ENCODE results near the gene DPYSL4.

Gene DPYSL4

DNA sequence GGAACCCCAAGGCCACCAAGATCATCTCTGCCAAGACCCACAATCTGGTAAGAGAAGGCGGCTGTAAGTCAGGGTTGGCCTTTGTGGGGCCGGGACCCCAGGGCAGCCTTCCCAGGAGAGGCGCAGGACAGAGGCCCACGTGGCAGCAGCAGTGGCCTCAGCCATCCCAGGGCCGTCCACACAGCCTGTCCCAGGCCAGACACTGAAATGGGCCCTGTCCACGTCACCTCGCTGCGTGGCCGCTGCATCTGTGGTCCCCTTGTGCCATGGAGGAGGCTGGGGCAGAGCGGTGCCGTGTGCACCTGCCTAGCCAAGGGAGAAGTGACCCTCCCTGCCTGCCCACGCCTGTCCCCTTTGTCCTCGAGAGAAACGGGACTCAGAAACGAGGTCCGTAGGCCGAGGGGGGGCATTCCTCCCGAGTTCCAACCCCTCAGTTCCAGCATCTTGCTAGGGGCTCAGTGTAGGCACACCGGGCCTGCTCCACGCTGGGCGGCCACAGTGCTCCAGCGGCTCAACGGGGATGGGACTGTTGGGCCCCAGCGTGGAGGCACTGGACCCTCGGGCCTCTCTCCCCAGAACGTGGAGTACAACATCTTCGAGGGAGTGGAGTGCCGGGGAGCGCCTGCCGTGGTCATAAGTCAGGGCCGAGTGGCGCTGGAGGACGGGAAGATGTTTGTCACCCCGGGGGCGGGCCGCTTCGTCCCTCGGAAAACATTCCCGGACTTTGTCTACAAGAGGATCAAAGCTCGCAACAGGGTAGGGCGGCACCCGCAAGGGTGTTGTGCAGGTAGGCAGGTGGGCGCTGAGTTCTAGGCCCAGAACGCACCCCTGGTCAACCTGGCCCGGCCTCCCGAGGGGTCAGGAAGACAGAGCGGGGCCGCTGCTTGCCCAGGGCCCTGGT lies 15.6 kb downstream of the DPYSL4 start:
- DNase-seq: no peak
- H3K27me3 ChIP-seq (replicated peaks): no peaks in the 10 kb centered on the region
- TF ChIP-seq, protein P1, sequence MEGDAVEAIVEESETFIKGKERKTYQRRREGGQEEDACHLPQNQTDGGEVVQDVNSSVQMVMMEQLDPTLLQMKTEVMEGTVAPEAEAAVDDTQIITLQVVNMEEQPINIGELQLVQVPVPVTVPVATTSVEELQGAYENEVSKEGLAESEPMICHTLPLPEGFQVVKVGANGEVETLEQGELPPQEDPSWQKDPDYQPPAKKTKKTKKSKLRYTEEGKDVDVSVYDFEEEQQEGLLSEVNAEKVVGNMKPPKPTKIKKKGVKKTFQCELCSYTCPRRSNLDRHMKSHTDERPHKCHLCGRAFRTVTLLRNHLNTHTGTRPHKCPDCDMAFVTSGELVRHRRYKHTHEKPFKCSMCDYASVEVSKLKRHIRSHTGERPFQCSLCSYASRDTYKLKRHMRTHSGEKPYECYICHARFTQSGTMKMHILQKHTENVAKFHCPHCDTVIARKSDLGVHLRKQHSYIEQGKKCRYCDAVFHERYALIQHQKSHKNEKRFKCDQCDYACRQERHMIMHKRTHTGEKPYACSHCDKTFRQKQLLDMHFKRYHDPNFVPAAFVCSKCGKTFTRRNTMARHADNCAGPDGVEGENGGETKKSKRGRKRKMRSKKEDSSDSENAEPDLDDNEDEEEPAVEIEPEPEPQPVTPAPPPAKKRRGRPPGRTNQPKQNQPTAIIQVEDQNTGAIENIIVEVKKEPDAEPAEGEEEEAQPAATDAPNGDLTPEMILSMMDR (IDR thresholded peaks at IDR 0.05; ENCODE audit: low read depth, low read length, missing control alignments): no peak
- H3K27ac ChIP-seq: no peak overlapping the region
- no peaks in the 10 kb centered on the region for H3K36me3 ChIP-seq (replicated peaks)
- in situ Hi-C loops (cut with HindIII; ENCODE audit: low pct_ligation_motif_present, low sequenced_read_pairs): no loop called here
- no peak overlapping the region for H3K4me3 ChIP-seq (ENCODE audit: low read depth, low read length)

DNA sequence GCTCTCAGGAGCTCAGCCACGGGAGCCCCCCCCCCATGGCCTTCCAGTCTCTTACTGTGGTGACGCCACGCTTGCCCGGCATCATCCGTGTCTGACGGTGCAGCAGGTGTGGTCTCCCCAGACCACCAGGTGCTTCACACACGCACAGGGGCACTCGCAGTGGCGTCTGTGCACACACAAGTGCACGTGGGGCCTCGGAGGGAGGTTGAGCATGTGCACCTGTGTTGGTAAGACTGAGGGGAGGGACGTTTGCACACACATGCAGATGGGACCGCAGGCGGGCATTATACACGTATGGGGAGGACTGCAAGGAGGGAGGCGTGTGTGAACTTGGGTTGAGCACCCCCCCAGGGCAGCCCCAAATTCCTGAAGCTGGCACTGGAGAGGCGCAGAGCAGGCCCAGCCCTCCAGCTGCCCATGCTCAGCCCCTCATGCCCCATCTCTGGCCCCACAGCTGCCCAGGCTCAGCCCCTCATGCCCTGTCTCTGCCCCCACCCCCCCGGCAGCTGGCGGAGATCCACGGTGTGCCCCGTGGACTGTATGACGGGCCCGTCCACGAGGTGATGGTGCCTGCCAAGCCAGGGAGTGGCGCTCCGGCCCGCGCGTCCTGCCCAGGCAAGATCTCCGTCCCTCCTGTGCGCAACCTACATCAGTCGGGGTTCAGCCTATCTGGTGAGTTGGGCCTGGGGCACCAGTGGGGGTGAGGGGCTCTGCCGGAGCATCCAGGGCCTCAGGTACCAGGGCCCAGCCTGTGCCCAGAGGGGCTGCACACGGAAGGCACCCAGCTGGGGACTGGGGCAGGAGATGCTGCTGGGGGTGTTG lies 16.7 kb downstream of the DPYSL4 start:
- H3K27me3 ChIP-seq (replicated peaks): no peaks in the 10 kb centered on the region
- H3K27ac ChIP-seq: no peak overlapping the region
- in situ Hi-C loops (cut with HindIII; ENCODE audit: low pct_ligation_motif_present, low sequenced_read_pairs): no loop called here
- H3K36me3 ChIP-seq (replicated peaks): no peaks in the 10 kb centered on the region
- no peak overlapping the region for H3K4me3 ChIP-seq (ENCODE audit: low read depth, low read length)
- TF ChIP-seq, protein P1 (IDR thresholded peaks at IDR 0.05; ENCODE audit: low read depth, low read length, missing control alignments): no peak
- no peak for DNase-seq

DNA sequence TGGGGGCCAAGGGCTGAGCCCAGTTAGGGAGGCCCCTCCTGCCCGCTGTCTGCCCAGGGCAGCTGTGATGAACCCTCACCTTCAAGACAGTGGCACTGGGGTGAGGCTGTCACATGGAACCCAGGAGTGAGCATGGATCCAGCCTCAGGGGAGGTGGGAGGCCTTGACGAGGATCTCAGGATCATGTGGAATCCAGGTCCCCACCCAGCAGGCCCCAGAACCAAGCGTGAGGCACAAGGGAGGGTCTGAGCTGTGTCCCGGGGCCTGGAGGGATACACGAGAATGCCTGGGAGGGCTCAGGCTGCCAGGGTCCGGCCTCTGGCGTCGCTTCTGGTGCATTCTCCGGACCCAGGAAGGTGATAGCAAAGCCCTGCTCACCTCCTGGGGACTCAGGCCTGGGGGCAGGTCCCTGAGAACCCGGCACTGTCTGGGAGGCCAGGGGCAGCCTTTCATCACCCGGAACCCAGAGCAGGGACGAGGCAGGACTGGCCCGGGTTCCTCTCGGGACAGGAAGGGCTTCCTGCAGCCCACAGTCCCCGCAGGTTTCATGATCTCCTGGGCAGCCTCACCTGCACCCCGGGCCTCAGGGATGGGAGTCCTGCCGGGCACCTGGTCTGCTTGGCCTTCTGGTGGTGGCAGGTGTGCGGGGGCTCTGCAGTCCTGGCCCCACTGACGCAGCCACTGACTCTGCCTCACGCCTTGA lies 17.5 kb downstream of the DPYSL4 start:
- no peak for DNase-seq
- Histone ChIP-seq H3K27ac (no peak overlapping the region), H3K36me3 (replicated peaks) (no peaks in the 10 kb centered on the region), H3K27me3 (replicated peaks) (no peaks in the 10 kb centered on the region), H3K4me3 (ENCODE audit: low read depth, low read length) (no peak overlapping the region)
- TF ChIP-seq, protein P1 (IDR thresholded peaks at IDR 0.05; ENCODE audit: low read depth, low read length, missing control alignments): no peak
- in situ Hi-C loops (cut with HindIII; ENCODE audit: low pct_ligation_motif_present, low sequenced_read_pairs): no loop called here

DNA sequence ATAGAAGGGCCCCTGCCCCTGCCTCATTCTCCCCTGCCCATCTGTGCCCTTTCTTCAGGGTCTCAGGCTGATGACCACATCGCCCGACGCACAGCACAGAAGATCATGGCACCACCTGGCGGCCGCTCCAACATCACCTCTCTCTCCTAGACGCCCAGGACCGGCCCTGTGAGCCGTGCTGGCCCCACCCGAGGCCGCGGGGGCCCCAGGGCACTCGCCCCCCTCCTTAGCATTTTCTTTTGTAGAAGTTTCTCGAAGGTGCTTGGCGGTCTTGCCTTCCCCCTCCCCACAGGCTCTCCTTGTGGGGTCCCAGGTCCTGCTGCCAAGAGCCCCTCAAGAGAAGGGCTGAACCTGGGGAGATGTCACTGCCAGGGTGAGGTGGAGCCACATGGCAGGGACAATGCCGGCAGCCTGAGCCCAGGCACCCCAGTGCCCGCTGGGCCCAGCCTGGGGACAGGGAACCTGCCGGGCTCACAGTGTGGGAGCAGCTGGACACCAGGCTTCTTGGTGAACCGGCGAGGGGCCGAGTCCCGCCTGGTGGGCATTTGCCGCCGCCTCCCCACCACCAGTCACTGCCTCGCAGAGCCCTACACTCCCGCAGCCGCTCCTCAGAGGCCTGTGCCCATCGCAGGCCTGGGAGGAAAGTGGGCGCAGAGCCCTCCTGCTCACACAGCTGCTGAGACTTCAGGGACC lies 18.2 kb downstream of the DPYSL4 start:
- H3K36me3 ChIP-seq (replicated peaks): no peaks in the 10 kb centered on the region
- in situ Hi-C loops (cut with HindIII; ENCODE audit: low pct_ligation_motif_present, low sequenced_read_pairs): no loop called here
- H3K27ac ChIP-seq: no peak overlapping the region
- TF ChIP-seq, protein P1 (IDR thresholded peaks at IDR 0.05; ENCODE audit: low read depth, low read length, missing control alignments): no peak
- no peak overlapping the region for H3K4me3 ChIP-seq (ENCODE audit: low read depth, low read length)
- DNase-seq: no peak
- H3K27me3 ChIP-seq (replicated peaks): no peaks in the 10 kb centered on the region

DNA sequence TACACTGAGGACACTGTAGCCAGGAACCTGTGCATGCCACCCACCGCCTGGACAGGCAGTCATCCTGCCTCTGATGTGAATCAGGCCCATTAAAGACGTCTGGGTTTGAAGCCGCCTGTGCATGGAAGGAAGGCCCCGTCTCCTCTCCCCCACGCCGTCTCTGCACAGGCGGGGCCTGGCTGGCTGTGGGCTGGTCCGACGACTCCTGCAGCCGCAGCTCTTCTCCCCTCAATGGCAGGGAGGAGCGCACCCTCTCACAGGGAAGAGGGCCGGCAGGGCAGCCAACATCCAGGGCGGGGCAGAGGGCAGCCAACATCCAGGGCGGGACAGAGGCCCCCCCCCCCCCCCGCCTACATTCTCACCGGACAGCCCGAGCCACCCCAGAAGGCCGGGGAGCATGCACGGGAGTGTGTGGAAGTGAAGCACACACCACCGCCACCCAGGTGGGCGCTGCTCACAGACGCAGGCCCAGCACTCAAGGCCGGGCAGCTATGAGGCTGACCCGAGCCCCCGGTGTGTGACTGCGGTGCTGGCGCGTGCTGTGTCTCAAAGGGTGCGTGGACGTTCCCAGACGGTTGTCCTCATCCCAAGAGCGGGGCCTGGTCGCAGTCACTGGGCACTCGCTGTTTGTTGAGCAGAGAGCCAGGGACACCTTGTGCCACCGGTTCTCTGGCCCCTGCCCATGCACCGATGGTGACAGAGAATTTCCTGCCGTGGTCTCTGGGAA lies 19.1 kb downstream of the DPYSL4 start:
- H3K36me3 ChIP-seq (replicated peaks): no peaks in the 10 kb centered on the region
- no peaks in the 10 kb centered on the region for H3K27me3 ChIP-seq (replicated peaks)
- in situ Hi-C loops (cut with HindIII; ENCODE audit: low pct_ligation_motif_present, low sequenced_read_pairs): no loop called here
- TF ChIP-seq, protein P1 (IDR thresholded peaks at IDR 0.05; ENCODE audit: low read depth, low read length, missing control alignments): no peak
- no peak for DNase-seq
- H3K27ac ChIP-seq: no peak overlapping the region
- no peak overlapping the region for H3K4me3 ChIP-seq (ENCODE audit: low read depth, low read length)

All from brain microvascular endothelial cell (primary cell).